NCI-H2227 (cell line): ENCODE measurements around the gene OR4K17.
"Not testable (repeated sequence)": the region's sequence is repeated elsewhere in the genome, so short reads cannot be mapped to it uniquely, and the experiment has no call there.

Experiments used
- DNase-seq: peaks from one replicate; lab custom pipeline; 2025; ENCODE audit not compliant: unreplicated experiment; lab: John Stamatoyannopoulos, UW

OR4K17 gene, protein sequence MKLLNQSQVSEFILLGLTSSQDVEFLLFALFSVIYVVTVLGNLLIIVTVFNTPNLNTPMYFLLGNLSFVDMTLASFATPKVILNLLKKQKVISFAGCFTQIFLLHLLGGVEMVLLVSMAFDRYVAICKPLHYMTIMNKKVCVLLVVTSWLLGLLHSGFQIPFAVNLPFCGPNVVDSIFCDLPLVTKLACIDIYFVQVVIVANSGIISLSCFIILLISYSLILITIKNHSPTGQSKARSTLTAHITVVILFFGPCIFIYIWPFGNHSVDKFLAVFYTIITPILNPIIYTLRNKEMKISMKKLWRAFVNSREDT

DNA sequence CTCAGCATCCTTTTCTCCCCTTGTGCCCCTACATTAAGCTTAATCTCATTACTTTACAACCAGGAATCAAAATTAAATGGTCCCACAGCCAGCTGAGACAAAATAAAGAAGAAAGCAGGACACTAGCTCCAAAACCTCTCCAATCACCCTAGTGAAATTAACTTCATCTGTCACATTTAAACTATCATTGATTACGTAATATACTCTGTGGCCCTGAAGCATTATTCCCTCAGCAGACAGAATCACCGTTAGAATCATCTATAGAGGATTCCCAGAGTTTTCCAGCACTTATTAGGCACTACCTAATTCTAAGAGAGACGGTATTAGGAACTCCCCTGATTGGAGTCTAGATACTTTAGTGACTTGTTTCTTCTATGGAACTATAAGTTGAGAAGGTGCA is at the start of gene OR4K17:
Gene OR4K17 (plus strand): TSS at position 302 of the 400 bp plus-strand sequence. CDS start 6,761 bp downstream, outside the sequence.
- DNase-seq = no peak

DNA sequence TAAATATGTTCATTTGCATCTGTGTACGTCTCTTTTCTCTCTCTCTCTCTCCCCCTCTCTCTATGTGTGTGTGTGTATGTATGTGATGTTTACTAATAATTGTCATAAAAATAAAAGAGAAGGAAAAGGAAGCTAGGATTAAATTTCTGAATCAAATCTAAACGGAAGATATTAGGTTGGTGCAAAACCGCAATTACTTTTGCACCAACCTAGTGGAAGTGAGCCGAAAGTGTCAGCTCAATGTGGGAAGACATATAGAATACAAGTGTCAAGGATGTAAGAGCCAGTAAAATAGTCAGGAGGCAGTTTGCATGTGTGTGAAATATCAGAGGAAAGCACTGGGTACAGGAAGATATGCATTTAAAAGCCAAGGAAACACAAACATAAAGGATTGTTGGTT is 18.5 kb upstream of the OR4K17 start:
- DNase-seq = no peak

DNA sequence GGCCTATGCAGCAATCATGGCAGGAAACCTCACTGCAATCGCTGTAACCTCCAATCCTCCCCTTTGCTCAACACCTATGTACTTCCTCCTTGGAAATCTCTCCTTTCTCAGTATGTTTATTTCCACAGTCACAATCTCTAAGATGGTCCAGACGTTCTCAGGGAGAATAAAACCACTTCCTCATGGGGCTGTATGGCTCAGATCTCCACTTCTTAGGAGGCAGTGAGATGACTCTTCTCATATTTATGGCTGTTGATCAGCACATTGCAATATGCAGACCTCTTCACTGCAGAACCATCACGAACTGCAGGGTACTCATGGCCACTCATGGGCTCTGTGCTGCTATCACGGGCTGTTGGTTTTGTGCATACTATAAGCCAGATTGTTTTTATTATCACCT is 17.1 kb upstream of the OR4K17 start:
- DNase-seq = no peak

DNA sequence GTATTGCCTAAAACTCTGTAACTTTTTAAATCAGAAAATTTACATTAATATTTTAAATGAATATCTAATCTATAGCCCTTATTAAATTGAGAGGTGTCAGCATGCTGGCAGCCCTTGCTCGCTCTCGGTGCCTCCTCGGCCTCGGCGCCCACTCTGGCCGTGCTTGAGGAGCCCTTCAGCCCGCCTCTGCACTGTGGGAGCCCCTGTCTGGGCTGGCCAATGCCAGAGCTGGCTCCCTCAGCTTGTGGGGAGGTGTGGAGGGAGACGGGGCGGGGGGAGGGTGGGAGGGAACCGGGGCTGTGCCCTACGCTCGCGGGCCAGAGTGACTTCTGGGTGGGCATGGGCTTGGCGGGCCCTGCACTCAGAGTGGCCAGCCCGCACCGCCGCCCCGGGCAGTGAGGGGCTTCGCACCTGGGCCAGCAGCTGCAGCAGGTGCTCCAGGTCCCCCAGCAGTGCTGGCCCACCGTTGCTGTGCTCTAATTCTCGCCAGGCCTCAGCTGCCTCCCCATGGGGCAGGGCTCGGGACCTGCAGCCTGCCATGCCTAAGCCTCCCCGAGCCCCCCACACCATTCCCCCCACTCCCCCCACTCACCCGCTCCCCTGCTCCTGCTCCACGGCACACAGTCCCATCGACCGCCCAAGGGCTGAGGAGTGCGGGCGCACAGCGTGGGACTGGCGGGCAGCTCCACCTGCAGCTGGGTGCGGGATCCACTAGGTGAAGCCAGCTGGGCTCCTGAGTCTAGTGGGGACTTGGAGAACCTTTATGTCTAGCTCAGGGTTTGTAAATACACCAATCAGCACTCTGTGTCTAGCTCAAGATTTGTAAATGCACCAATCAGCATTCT is 11.4 kb upstream of the OR4K17 start:
- not testable (repeated sequence) for DNase-seq

DNA sequence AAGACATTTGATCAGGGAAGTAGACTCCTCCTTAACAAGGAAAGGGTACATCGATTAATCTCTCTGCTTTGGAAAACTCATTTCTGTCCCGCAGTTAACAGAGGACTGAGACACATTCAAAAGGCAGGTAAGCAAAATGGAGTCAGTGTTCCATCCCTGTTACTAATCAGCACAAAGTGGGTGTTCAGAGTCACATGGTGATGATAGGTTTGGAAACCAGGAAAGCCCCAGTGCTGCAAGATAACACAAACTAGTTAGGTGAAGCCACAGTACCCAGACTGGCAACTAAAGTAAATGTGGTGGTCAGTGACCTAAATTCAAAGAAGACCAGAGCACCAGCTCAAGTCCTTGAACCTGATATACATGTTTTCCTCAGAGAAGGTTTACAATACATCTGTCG is 1.8 kb downstream of the OR4K17 start:
- no peak for DNase-seq

DNA sequence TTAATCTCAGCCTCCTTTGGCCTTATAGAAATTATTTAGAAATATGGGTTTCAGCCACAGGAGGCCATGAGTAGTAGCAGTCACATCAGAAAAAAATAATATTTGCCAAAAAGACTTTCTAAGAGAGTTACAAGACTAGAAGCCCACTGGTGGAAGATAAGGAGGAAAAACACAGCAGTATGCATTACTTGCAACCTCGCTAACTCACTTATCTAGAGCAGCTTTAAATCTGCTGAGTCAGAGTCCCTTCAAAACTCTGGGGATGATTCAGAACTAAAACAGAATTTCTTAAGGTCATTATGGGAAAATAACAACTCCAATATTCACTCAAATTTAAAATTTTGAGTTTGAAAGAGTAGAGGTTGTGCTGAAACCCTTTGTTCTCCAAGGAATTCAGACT is 6.2 kb downstream of the OR4K17 start:
- no peak for DNase-seq

DNA sequence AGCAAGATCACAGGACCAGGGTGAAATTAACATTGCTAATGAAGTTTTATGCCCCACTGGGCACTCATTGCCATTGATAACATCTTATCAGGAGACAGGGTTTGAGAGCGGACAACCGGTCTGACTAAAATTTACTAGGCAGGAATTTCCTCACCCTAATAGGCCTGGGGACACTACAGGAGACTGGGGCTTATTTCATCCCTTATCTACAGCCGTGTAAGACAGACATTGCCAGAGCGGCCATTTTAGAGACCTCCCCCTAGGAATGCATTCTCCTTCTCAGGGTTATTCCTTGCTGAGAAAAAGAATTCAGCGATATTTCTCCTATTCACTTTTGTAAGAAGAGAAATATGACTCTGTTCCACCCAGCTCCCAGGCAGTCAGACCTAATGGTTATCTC is 8.3 kb downstream of the OR4K17 start:
- DNase-seq = no peak

DNA sequence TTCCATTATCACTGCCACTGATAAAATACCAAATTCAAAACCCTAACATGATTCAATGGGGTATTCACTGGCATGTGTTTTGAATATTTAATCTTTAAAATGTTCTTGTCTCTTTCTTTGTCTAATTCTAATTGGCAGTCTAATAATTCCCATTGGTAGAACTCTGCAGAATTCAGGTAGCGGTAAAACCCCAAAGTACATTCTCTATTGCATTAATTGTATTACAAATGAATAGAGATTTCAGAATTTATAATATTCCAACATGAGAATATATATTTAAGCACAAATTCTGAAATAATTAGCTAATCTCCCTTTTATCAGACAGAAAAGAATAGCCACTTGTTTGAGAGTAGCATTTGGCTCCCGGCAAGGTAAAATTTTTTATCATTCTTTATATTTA is 28.0 kb downstream of the OR4K17 start, which contains the start of gene OR4N5:
Gene OR4N5 (plus strand): TSS at position 301 of the 400 bp plus-strand sequence. CDS start 4,916 bp downstream, outside the sequence.
- DNase-seq = no peak

DNA sequence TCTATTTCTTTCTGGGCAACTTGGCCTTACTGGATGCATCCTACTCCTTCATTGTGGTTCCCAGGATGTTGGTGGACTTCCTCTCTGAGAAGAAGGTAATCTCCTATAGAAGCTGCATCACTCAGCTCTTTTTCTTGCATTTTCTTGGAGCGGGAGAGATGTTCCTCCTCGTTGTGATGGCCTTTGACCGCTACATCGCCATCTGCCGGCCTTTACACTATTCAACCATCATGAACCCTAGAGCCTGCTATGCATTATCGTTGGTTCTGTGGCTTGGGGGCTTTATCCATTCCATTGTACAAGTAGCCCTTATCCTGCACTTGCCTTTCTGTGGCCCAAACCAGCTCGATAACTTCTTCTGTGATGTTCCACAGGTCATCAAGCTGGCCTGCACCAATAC is 33.4 kb downstream of the OR4K17 start:
- DNase-seq = no peak

DNA sequence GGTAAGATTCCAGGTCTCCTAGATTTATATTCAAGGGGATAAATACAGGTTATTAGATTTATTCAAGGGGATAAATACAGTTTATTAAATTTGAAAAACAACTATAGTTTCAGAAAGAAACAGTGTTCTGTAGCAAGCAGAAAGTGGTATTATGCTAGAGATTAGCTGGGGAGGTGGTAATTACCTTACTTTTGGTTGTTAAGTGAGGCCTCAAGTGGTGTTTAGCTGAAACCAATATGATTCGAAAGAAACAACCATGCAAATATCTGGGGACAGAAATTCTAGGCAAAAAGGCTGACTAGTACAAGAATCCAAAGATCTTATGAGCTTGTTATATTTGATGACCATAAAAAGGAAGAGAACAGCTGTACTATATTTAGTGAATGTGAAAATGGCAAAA is 34.3 kb downstream of the OR4K17 start:
- DNase-seq = no peak

DNA sequence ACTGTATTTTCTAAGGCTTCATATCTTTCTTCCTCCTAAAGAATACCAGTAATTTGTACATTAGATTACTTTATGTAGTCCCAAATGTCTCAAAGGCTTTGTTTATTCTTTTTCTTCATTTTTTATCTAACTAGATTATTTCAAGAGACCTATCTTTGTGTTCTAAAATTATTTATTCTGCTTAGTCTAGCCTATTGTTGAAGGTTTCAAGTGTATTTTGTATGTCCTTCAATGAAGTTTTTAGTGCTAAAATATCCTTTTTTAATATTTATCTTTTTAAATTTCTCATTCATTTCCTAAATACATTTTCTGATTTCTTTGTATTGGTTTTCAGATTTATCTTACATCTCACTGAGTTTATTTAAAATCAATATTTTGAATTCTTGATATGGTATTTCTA is 53.9 kb downstream of the OR4K17 start:
- DNase-seq = no peak

DNA sequence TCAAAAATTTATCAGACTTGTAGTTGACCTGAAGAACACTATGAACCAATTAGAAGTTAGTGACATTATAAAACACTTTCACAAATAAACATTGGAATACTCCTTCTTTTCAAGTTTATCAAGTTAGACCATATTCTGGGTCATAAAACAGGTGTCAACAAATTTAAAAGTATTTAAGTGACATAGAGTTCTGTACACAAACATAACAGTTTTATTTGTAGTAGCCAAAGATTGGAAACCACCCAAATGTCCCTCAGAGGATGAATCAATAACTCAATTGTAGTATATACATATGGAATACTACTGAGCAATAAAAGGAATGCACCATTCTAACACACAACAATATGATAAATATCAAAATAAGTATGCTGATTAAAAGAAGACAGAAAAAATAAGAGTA is 56.6 kb downstream of the OR4K17 start:
- DNase-seq = no peak

DNA sequence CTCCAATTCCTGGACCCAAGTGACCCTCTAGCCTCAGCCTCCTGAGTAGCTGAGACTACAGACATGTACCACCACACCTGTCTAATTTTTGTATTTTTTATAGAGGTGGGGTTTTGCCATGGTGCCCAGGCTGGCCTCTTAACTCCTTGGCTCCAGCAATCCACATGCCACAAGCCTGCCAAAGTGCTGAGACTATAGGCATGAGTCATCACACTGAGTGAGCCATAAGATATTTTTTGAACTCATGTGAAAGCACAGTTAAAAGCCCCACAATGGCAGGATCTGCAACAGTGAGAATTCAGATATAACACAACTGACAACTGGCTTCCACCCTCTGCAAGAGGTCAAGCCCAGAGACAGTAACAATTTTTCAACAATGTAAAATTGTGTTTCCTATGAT is 59.3 kb downstream of the OR4K17 start:
- not testable (repeated sequence) for DNase-seq
